Colonic mucosa (tissue), 4 donors: ENCODE results near the gene EDIL3. TPM values are rescaled to one million over a fixed set of nuclear protein-coding genes. Genes with fewer than 3 reads are reported as not detected.

Experiments
- DNase-seq: peaks from one replicate; pipeline ENCODE4 v3.0.0-alpha.2; 2020
- H3K27ac ChIP-seq: fragments of 200-600 bp; one replicate; pipeline ENCODE4 v1.8.0; 2021
- H3K27me3 ChIP-seq: fragments of 200-600 bp; one replicate; pipeline ENCODE4 v1.8.0; 2021
- H3K36me3 ChIP-seq: fragments of 200-600 bp; one replicate; pipeline ENCODE4 v1.8.0; 2021
- H3K4me1 ChIP-seq: fragments of 200-600 bp; one replicate; pipeline ENCODE4 v1.8.0; 2021; ENCODE audit warnings: mild to moderate bottlenecking
- H3K4me3 ChIP-seq: fragments of 200-600 bp; one replicate; pipeline ENCODE4 v1.8.0; 2021
- H3K9ac ChIP-seq, 2 donors: one replicate each; pipeline ENCODE4 v1.7.0; 2013; ENCODE audit warnings: control low read depth in 2 of 2, low read depth in 2 of 2, low read length in 2 of 2
- H3K9me3 ChIP-seq: fragments of 200-600 bp; one replicate; pipeline ENCODE4 v1.8.0; 2021
- CTCF ChIP-seq: fragments of 200-600 bp; IDR thresholded peaks from one replicate; pipeline ENCODE4 v1.8.0; 2022; ENCODE audit warnings: antibody characterized with exemption, mild to moderate bottlenecking
- intact Hi-C: fragments of 100-400 bp; cut with DNase I; formaldehyde crosslinking; loops from one replicate; pipeline ENCODE4 v1.14.1; 2022
- total RNA-seq, 2 donors: library from RNA; stranded (reverse); fragmentation: NEBNext Ultra II Directional in 1 of 2; extraction: Animal tissue kit (Norgen Biotek cat#: 25700) in 1 of 2; gene quantifications; one replicate each; pipeline ENCODE4 v1.2.1, GENCODE V29; 2021
- donor health status: healthy.
- donor health status: DM: no; HTN: no; CAD: no.
- donor health status: DM: no; HTN: no; CAD: no.

Gene EDIL3
- total RNA-seq, 2 donors from 2014 or later = 23.6 to 27.5 TPM

GRCh38 chr5:84218546-84218945, 166.1 kb downstream of the EDIL3 start:
- H3K9me3 ChIP-seq = no peaks in the 10 kb centered on the region
- H3K4me3 ChIP-seq = no peak overlapping the region
- DNase-seq = no peak
- no peak overlapping the region for H3K9ac ChIP-seq
- intact Hi-C loops = no loop called here
- H3K27me3 ChIP-seq = no peaks in the 10 kb centered on the region
- no peaks in the 10 kb centered on the region for H3K4me1 ChIP-seq
- no peak for TF ChIP-seq CTCF
- no peaks in the 10 kb centered on the region for H3K36me3 ChIP-seq
- no peak overlapping the region for H3K27ac ChIP-seq

DNA sequence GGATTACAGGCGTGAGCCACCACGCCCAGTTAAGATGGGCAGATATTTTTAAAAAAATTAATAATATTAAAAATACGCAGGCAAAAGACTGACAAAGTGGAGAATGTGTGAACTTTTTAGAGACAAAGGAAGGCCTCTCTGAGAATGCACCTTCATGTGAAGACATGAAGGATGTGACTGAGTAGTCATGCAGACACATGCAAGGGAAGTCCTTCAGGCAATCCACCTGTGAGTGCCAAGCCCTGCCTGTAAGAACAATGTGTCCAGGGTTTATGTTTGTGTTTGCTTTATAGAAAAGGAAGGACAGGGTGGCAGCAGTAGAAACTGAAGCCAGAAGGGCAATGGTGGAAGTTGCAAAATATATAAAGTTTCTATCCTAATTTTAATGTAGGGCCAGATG, 169.2 kb downstream of the EDIL3 start:
- Histone ChIP-seq H3K27ac (no peak overlapping the region), H3K4me3 (no peak overlapping the region), H3K9me3 (no peaks in the 10 kb centered on the region), H3K9ac (no peak overlapping the region), H3K4me1 (no peaks in the 10 kb centered on the region), H3K27me3 (no peaks in the 10 kb centered on the region), H3K36me3 (no peaks in the 10 kb centered on the region)
- TF ChIP-seq CTCF = no peak
- no peak for DNase-seq
- intact Hi-C loops = no loop called here

DNA sequence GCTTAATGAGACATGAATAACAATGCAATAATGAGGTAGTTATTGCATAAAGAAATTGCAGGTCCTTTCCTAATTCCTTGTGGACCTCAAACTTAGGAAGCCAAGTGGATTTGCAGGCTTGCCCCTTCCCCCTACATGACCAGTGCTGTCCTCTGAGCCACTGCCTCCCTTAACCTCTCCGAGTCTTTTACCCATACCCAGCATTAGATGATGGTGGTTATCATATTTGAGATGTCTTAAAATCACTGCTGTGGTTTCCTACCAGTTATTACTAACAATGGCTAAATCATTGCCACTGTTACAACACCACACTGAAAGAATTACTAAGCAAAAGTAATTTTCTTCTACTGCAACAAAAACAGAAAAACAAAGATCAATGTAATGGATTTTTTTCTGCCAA, 170.8 kb downstream of the EDIL3 start:
- TF ChIP-seq CTCF = no peak
- no peaks in the 10 kb centered on the region for H3K9me3 ChIP-seq
- no peak overlapping the region for H3K27ac ChIP-seq
- no peak overlapping the region for H3K9ac ChIP-seq
- no peak for DNase-seq
- H3K4me1 ChIP-seq = no peaks in the 10 kb centered on the region
- no peaks in the 10 kb centered on the region for H3K27me3 ChIP-seq
- no peak overlapping the region for H3K4me3 ChIP-seq
- no peaks in the 10 kb centered on the region for H3K36me3 ChIP-seq
- intact Hi-C loops = no loop called here

- H3K4me1 ChIP-seq = no peaks in the 10 kb centered on the region
- no peaks in the 10 kb centered on the region for H3K27me3 ChIP-seq
- H3K4me3 ChIP-seq = no peak overlapping the region
- no peak overlapping the region for H3K27ac ChIP-seq
- intact Hi-C loops = no loop called here
- H3K9ac ChIP-seq = no peak overlapping the region
- H3K36me3 ChIP-seq = no peaks in the 10 kb centered on the region
- H3K9me3 ChIP-seq = no peaks in the 10 kb centered on the region
- TF ChIP-seq CTCF = no peak
- no peak for DNase-seq
Observed at GRCh38 chr5:84213212-84213611, 171.5 kb downstream of the EDIL3 start.

DNA sequence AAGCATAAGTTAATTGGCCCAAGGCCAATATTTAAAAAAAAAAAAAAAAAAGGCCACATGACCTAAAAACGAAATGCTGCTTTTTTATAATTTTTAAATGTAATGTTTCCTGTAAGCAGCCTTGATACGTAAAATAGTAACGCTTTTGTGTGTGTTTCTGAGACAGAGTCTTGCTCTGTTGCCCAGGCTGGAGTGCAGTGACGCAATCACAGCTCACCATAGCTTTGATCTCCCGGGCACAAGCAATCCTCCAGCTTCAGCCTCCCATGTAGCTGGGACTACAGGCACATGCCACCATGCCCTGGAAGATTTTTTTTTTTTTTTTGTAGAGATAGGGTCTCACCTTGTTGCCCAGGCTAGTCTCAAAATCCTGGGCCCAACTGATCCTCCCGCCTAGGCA, 179.9 kb downstream of the EDIL3 start:
- no peaks in the 10 kb centered on the region for H3K27me3 ChIP-seq
- no peak overlapping the region for H3K27ac ChIP-seq
- H3K36me3 ChIP-seq = no peaks in the 10 kb centered on the region
- H3K4me1 ChIP-seq = no peaks in the 10 kb centered on the region
- no peak for DNase-seq
- H3K4me3 ChIP-seq = no peak overlapping the region
- intact Hi-C loops = no loop called here
- TF ChIP-seq CTCF = no peak
- H3K9ac ChIP-seq = no peak overlapping the region
- no peaks in the 10 kb centered on the region for H3K9me3 ChIP-seq

DNA sequence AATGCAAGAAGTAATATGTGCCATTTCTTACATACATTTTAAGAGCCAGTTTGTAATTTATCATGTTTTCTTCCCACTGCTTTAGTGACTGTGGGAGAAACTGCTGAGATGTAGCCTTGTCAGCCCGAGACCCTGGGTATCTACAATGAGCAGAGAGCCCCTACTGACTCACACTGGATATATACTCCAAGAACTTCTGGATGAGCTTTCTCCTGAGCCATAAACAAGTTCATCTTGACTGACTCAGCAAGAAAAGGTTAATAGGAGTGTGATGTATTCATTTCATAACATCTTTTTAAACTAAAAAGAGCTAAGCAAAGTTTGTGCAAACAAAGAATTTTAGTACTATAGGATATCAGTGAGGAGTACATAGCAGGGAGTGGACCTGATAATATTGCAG, 182.5 kb downstream of the EDIL3 start:
- Histone ChIP-seq H3K27me3 (no peaks in the 10 kb centered on the region), H3K4me1 (no peaks in the 10 kb centered on the region), H3K36me3 (no peaks in the 10 kb centered on the region), H3K27ac (no peak overlapping the region), H3K9me3 (no peaks in the 10 kb centered on the region), H3K9ac (no peak overlapping the region), H3K4me3 (no peak overlapping the region)
- intact Hi-C loops = no loop called here
- TF ChIP-seq CTCF = no peak
- no peak for DNase-seq
